HTR-8/SVneo (cell line): ENCODE measurements around the gene PRDM16.

Experiments
- DNase-seq: peaks from one replicate; pipeline ENCODE4 v3.0.0; 2011; ENCODE audit warnings: low spot score, mixed read lengths; ENCODE audit not compliant: insufficient read length
- FAIRE-seq: peaks from 2 replicates; lab custom pipeline; 2011; peaks lifted over from hg19 to GRCh38; lab: Jason Lieb, UNC

The PRDM16 gene

DNA sequence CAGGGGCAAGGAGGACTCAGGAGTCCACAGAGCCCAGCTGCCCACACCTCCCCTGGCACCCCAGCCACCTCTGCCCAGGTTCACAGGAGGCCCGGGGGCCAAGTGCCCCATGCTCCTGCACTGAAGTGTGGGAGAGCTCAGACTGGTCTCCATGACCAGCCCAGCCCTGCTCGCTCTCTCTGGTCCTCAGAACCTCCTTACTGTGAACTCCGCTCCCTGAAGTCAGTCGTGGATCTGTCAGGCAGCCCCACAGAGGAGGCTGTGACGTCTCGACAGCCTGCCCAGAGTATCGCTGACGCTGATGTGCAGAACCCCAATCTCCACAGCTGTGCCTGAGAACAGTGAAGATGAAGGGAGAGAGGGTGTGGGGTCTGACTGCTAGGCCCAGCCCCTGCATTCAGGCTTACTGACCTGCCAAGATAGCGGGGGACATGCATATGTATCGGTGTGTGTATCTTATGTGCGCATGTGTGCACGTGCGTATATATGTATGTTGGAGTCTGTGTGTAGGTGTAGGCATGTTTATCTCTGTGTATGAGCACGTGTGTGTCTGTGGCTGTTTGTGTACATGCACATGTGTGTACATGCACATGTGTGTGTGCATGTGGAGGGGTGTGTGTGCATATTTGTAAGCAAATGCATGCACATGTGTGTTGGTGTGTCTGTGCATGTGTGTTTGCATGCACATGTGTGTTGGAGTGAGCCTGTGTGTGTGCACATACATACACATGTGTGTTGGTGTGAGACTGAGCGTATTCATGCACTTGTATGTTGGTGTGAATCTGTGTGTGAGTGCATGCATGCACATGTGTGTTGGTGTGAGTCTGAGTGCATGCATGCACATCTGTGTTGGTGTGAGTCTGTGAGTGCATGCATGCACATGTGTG, 267.0 kb downstream of the PRDM16 start:
- FAIRE-seq (peak; percentile 90), DNase-seq (no peak)

- FAIRE-seq (no peak), DNase-seq (no peak)
Measured at GRCh38 chr1:3336641-3337630, 267.9 kb downstream of the PRDM16 start.

DNA sequence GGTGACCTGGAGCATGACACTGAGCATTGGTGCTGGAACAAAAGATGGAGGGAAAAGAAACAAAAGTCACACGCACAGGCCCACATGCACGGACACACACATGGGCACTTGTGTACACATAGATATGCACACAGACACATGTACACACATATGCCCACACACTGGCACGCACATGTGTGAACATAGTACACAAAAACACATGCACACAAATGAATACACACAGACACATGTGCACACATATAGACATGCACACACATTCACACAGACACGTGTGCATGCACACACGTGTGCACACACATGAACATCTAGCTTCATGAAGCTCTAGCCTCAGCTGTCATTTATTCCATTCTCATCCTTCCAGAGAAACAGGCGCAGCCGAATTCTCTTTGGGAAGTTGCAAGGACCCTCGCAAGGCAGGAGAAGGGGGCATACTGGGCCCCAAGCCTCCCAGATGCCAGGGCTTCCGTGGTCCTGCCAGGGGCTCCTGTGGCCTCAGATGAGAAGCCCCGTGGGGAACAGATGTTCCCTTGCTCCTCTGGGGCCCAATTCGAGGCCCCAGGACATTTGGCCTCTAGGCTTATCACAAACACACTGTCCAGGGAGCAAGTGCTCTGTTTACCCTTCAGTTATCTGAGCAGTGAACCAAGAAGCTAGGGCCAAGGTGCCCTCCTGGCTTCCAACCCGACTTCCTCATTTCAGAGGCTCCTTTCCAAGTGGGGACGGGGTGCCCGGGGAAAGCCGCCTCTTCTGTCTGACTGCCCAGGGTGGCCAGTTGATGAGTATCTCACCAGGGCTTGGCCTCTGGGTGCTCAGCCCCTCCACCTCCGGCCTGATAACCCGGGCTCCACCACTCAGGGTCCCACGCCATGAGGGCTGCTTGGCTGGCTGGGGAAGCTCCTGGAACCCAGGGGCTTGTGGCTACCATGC, 269.1 kb downstream of the PRDM16 start:
- DNase-seq (no peak), FAIRE-seq (no peak)

- DNase-seq = no peak
- no peak for FAIRE-seq
Measured at GRCh38 chr1:3338725-3339070, 269.7 kb downstream of the PRDM16 start.

- DNase-seq (no peak), FAIRE-seq (no peak)
Measured at GRCh38 chr1:3339856-3340255, 270.9 kb downstream of the PRDM16 start.

DNA sequence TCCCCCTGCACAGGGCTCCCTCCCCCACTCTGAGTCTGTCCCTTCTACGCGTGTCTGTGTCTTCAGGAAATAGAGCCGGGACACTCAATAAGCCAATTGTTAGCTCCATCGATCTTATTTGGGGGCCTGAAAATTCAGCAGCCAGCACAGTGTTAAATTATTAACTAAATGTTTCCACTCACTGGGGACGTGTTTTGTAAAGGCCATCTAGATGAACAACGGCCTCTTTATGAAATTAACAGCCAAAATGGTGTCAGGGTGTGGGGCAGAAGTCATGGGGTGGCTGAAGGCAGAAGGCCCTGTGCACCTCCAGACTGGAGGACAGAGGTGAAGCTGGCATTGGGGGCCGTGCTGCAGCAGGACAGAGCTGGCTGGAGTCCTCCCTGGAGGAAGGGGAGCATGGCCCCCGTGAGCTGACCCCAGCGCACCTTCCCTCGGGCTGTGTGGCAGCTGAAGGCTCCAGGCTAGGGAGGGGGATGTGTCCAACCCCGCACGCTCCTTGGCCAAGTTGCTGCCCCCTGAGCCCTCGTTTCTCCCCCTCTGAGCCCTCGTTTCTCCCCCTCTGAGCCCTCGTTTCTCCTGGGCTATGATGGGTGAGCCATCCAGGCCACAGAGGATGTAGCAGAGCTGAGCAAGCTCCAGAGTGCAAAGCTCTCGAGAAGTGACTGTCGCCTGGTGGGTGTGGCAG, 271.7 kb downstream of the PRDM16 start:
- FAIRE-seq (no peak), DNase-seq (no peak)

GRCh38 chr1:3341236-3341994, 272.4 kb downstream of the PRDM16 start:
- no peak for FAIRE-seq
- no peak for DNase-seq

GRCh38 chr1:3342960-3343359, 274.0 kb downstream of the PRDM16 start:
- DNase-seq = no peak
- no peak for FAIRE-seq

DNA sequence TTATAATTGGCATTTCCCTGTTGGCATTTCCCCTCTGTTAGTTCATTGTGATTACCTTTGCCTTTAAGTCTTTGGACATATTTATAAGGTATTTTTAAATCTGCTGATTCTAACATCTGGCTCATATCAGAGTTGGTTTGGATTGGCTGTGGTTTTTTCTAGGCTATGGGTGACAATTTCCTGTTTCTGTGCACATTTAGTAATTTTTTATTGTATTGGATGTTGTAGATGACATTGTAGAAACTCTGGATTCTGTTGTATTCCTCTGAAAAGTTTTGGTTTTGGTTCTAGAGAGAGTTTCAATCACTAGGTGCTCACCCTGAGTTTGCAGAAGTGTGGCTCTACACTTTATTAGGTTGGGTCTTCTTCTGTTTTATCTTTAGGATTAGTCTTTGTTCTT, 275.4 kb downstream of the PRDM16 start:
- DNase-seq = no peak
- no peak for FAIRE-seq

DNA sequence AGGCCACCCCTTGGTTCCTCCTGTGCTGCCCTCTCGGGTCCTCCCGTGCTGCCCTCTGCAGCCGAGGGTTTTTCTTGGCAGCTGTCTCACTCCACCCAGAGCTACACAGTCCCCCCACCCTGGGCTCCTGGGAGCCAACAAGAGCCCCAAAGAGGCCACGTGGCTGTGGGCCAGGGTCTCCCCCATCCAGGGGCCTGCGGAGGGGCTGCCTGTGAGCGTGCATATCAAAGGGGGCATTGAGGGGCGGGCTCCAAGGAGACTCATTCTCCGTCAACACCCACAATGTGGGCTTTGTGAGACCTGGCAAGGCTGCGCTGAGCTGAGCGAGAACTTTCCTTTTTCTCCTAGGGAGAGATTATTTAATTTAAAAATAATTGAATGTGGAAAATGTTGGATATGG, 276.8 kb downstream of the PRDM16 start:
- no peak for FAIRE-seq
- no peak for DNase-seq

DNA sequence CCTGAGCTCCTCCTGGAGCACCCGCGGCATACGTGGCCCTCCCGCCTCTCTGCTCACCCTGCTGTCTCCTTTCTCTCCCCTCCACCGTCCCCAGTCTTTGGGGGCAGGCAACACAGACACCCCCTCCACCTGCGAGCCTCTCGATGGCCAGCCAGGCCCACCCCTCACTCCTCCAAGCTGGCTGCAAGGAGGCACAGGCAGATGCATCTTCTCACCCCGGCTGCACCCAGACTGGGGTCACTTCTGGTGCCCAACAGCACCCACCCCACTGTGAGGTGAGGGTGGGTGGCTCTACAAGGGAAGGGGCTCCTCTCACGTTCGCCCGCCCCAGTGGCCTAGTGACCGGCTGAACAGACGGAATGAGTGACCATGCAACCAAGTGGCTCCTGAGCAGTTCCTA, 277.5 kb downstream of the PRDM16 start:
- FAIRE-seq (no peak), DNase-seq (no peak)

DNA sequence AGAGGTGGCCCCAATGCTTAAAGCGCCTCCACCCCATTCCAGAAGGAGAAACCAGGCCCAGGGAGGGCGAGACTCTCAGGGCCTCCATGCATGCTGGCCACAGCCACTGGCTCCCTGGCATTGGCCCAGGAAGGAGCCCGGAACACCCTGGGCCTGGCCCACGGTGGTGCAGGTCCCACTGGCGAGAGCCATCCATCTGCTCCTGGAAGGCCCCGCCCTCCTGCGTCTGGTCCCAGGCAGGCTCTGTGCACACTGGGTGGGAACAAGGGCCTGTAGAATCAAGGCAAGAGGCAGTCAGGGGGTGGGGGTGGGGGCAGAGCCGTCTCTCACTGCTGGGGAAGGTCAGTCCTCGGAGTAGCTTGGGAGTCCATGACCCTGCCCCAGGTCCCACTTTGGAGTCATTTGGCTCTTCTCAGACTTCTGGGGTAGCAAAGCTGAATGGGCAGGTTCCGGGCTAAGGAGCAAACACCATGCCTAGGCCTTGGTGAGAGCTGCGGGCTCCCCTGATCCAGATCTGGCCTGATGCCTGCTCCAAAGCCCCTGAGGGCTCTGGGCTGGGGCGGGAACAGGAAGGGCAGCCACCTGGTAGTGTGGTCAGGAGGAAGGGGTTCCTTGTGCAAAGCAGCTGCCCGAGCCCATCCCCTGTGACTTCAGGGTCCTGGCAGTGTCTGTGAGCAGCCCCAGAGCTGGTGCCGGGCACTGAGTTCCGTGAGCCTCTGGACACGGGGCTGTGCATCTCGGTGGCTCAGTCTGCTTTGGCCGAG, 278.4 kb downstream of the PRDM16 start:
- no peak for FAIRE-seq
- DNase-seq = no peak

GRCh38 chr1:3348196-3348865, 279.3 kb downstream of the PRDM16 start:
- FAIRE-seq (no peak), DNase-seq (no peak)

DNA sequence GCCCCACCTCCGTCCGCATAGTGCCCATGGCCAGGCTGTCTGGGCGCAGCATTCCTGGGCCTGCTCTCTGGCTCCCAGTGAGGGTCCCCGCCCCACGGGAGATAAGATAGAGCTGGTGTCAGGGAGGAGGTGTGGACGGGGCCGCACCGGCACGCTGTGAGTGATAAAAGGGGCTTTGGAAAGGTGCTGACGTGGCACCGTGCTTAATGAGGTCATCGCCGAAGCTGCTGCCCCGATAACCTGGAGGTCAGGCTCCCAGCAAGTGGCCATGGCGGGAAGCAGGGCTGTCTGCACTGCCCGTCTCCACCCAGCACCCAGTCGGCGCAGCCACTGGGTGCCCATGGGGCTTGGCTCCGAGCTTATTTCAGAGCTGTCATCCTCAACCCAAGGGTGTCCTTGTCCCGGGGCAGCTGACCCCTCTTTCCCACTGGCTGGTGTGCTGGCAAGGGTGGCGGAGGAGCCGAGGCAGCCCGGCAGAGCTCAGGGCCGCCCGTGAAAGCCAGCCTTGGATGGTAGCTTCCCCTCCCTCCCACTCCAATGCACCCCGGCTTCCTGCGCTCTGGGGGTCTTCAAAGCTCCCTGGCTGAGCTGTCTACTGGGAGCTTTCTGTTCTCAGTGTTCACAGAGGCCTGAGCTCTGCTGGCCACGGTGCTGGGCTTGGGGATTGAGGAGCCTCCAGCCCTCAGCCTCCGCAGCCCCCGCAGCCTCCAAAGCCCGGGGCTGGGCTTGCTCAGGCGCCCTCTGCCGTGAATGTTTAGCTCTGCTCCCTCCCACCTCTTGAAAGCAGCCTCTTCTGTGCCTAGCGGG, 280.4 kb downstream of the PRDM16 start:
- FAIRE-seq = no peak
- DNase-seq = no peak

- FAIRE-seq = no peak
- no peak for DNase-seq
Measured at GRCh38 chr1:3349968-3350299, 280.9 kb downstream of the PRDM16 start.

DNA sequence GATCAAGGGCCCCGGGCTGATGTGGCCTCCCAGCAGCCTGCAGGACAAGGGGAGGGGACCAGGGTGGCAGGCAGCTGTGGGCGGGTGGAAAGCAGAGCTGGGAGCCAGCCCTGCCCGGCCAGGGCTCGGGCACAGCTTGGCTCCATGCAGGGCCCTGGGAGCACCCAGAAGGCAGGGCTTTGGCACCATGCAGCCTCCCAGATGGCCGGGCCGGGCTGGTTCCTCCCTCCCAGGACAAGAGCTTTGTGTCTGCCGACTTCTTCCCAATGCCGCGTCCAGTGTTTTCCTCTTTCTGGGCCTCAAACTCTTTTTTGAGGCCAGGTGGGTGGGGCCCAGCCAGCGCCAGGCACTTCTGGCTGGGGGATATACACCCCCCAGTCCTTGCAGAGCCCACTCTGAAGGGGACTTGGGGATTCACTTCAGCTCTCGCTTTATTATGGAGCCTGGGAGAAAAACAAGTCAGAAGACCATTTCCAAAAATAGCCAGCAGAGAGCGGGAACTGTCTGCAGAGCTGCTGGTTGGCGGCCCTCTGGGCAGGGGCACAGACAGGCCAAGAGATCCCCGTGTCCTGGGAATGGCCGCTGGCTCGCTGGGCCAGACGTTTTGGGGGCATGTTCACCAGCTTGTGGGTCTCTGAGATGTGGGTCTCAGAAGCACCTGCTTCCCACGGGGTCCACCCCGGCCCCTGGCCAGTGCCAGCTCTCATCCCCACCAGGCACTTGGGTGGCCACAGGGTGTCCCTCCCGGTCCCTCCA, 281.7 kb downstream of the PRDM16 start:
- FAIRE-seq = no peak

More for the DNA sequence above, 281.7 kb downstream of the PRDM16 start:
- DNase-seq = no peak
